HepG2 (cell line): ENCODE data around the gene AAMP. TPM values are rescaled to one million over a fixed set of nuclear protein-coding genes. Genes with fewer than 3 reads are reported as not detected.

ENCODE experiments used
- BRF2 ChIP-seq: sonication (generic); formaldehyde crosslinking; IDR thresholded peaks from 2 replicates; pipeline ENCODE4 v1.8.1; 2022; ENCODE audit warnings: mild to moderate bottlenecking, missing genetic modification reagents
- CREM ChIP-seq, 2 experiments: sonication (generic) in 1 of 2; formaldehyde crosslinking in 1 of 2; IDR thresholded peaks; 2 replicates each; pipeline versions ENCODE4 v1.4.0 to v1.6.1; 2016 to 2020; ENCODE audit warnings: antibody characterized with exemption in 1 of 2, mild to moderate bottlenecking in 1 of 2, missing genetic modification reagents in 1 of 2
- E2F1 ChIP-seq: sonication (generic); formaldehyde crosslinking; IDR thresholded peaks from 2 replicates; pipeline ENCODE4 v1.5.0; 2020; ENCODE audit warnings: missing genetic modification reagents
- NFE2L1 ChIP-seq: sonication (generic); formaldehyde crosslinking; IDR thresholded peaks from 2 replicates; pipeline ENCODE4 v1.4.0; 2020; ENCODE audit warnings: missing genetic modification reagents, mild to moderate bottlenecking, borderline replicate concordance
- PPARG ChIP-seq: conservative IDR thresholded peaks from 2 replicates; pipeline ENCODE4 v1.6.1; 2016; ENCODE audit warnings: missing biosample characterization, missing genetic modification reagents
- SAP130 ChIP-seq: IDR thresholded peaks from 2 replicates; pipeline ENCODE4 v1.6.1; 2016; ENCODE audit warnings: low read depth
- SMARCE1 ChIP-seq: fragments of 450-650 bp; IDR thresholded peaks from 2 replicates; pipeline ENCODE4 v1.6.1; 2017; ENCODE audit warnings: borderline replicate concordance
- SNAPC2 ChIP-seq: sonication (generic); formaldehyde crosslinking; IDR thresholded peaks from 2 replicates; pipeline ENCODE4 v1.8.1; 2022; ENCODE audit warnings: mild to moderate bottlenecking, missing genetic modification reagents
- TOE1 ChIP-seq: sonication (generic); formaldehyde crosslinking; IDR thresholded peaks from 2 replicates; pipeline ENCODE4 v1.4.0; 2020; ENCODE audit warnings: mild to moderate bottlenecking, missing genetic modification reagents
- XRCC5 ChIP-seq: fragments of 200-400 bp; formaldehyde crosslinking; optimal IDR thresholded peaks from 2 replicates; pipeline ENCODE3; 2017; ENCODE audit warnings: mild to moderate bottlenecking, low read length
- ZNF329 ChIP-seq: sonication (generic); formaldehyde crosslinking; IDR thresholded peaks from 2 replicates; pipeline ENCODE4 v1.9.0; 2021; ENCODE audit warnings: low read depth, mild to moderate bottlenecking, missing genetic modification reagents
- ZNF549 ChIP-seq: sonication (generic); formaldehyde crosslinking; IDR thresholded peaks from 2 replicates; pipeline ENCODE4 v1.5.0; 2020; ENCODE audit warnings: missing genetic modification reagents
- polyA plus RNA-seq, 8 experiments: library from polyadenylated mRNA; depleted of rRNA in 3 of 8; stranded (reverse) in 7 of 8; unstranded in 1 of 8; fragments of >200 nt; fragmentation: Illumina TruSeq in 4 of 8; extraction: Trizol in 4 of 8; gene quantifications; 2 replicates each; pipeline versions ENCODE4 v1.2.1 to v1.2.3, GENCODE V29; 2011 to 2016; ENCODE audit warnings: low read depth in 4 of 8, missing spikeins in 1 of 8, mixed read lengths in 1 of 8; ENCODE audit not compliant: insufficient read depth in 1 of 8
- total RNA-seq, 5 experiments: library from RNA; depleted of rRNA; stranded (reverse); fragments of >200 nt; fragmentation: Illumina TruSeq; extraction: Trizol; gene quantifications; 2 replicates each; pipeline ENCODE4 v1.2.3, GENCODE V29; 2016; ENCODE audit warnings: low read depth in 1 of 5
- TF ChIP-seq, protein P1 (sequence below), 2 experiments: fragments of 450-650 bp in 1 of 2; sonication (generic) in 1 of 2; formaldehyde crosslinking in 1 of 2; IDR thresholded peaks; 2 replicates each; pipeline versions ENCODE4 v1.6.1 to v1.8.0; 2016 to 2022; ENCODE audit warnings: antibody characterized with exemption in 1 of 2, mild to moderate bottlenecking in 1 of 2, missing genetic modification reagents in 1 of 2

AAMP gene
- total and polyA plus RNA-seq, 2 of the 13 experiments (the other 11 are each of a cell fraction or from before 2014, with no cell fraction given), result 110 to 186 TPM

DNA sequence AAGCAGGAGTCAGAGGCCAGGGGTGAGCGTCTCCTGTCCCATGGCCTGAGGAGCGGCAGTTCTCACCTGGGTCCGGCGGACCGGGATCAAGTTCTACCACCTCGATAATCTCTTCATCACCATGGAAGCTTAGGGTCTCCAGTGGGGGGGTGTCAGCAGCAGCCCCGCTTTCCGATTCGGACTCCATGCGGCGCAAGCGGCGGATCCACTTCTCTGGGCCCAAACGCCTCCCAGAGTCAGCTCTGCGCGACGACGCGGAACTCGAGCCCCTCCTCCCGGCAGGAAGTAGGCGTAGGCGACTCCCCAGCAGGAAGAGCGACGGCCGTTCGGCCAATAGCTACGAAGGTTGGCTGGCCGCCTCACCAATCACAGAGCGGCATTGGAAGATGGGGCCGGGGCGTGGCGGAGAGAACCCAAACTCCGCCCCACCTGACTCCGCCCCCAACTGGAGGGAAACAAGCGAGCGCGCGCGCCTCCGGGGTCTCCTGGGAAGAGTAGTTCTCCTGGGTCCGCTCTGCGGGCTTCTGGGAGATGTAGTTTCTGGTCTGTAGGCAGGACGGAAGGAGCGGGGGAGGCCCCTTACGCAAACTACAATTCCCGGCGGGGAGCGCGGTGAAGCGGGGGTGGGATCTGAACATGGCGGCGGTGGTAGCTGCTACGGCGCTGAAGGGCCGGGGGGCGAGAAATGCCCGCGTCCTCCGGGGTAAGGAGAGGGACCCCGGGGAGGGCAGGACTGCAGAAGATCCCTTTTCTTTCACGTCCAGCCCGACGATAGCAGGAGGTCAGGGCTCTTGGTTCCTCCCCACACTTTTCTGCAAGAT lies at the start of gene AAMP, which contains the start of gene PNKD (continued):
- TF ChIP-seq E2F1 (CRISPR knock-in tag) (peak; percentile 97), SMARCE1 (no peak), XRCC5 (peak; percentile 97), SNAPC2 (CRISPR knock-in tag) (peak; percentile 34), SAP130 (CRISPR knock-in tag) (peak; percentile 86), CREM (IDR thresholded peaks at IDR 0.05) (peak; percentile 100), CREM (CRISPR knock-in tag; IDR thresholded peaks at IDR 0.05) (0 out of 2 replicates have a peak, but pooled peaks have one; percentile 24), PPARG (CRISPR knock-in tag) (0 out of 2 replicates have a peak, but pooled peaks have one; percentile 11), ZNF549 (CRISPR knock-in tag) (no peak), BRF2 (CRISPR knock-in tag) (no peak), NFE2L1 (CRISPR knock-in tag) (no peak), ZNF329 (no peak), TOE1 (CRISPR knock-in tag) (no peak)
- TF ChIP-seq, protein P1, sequence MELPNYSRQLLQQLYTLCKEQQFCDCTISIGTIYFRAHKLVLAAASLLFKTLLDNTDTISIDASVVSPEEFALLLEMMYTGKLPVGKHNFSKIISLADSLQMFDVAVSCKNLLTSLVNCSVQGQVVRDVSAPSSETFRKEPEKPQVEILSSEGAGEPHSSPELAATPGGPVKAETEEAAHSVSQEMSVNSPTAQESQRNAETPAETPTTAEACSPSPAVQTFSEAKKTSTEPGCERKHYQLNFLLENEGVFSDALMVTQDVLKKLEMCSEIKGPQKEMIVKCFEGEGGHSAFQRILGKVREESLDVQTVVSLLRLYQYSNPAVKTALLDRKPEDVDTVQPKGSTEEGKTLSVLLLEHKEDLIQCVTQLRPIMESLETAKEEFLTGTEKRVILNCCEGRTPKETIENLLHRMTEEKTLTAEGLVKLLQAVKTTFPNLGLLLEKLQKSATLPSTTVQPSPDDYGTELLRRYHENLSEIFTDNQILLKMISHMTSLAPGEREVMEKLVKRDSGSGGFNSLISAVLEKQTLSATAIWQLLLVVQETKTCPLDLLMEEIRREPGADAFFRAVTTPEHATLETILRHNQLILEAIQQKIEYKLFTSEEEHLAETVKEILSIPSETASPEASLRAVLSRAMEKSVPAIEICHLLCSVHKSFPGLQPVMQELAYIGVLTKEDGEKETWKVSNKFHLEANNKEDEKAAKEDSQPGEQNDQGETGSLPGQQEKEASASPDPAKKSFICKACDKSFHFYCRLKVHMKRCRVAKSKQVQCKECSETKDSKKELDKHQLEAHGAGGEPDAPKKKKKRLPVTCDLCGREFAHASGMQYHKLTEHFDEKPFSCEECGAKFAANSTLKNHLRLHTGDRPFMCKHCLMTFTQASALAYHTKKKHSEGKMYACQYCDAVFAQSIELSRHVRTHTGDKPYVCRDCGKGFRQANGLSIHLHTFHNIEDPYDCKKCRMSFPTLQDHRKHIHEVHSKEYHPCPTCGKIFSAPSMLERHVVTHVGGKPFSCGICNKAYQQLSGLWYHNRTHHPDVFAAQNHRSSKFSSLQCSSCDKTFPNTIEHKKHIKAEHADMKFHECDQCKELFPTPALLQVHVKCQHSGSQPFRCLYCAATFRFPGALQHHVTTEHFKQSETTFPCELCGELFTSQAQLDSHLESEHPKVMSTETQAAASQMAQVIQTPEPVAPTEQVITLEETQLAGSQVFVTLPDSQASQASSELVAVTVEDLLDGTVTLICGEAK (IDR thresholded peaks at IDR 0.05), result no peak
- TF ChIP-seq, protein P1 (CRISPR knock-in tag; IDR thresholded peaks at IDR 0.05), result peak; percentile 74; the same call in 1 of the 2 replicates
